Bronchial epithelial cell (primary cell): ENCODE data around the gene LSM2. TPM values are rescaled to one million over a fixed set of nuclear protein-coding genes. Genes with fewer than 3 reads are reported as not detected.

Experiments
- DNase-seq: peaks from one replicate; pipeline ENCODE4 v3.0.0-alpha.2; 2010; ENCODE audit warnings: low read depth
- FAIRE-seq: peaks from 2 replicates; lab custom pipeline; 2011; peaks lifted over from hg19 to GRCh38; lab: Jason Lieb, UNC
- H3K27me3 ChIP-seq: 2 replicates; pipeline ENCODE4 v1.5.1; 2011; ENCODE audit warnings: low read length; ENCODE audit not compliant: control insufficient read depth, insufficient read depth
- H3K36me3 ChIP-seq: 2 replicates; pipeline ENCODE4 v1.5.1; 2011; ENCODE audit warnings: low read length; ENCODE audit not compliant: control insufficient read depth, insufficient read depth
- H3K4me3 ChIP-seq: 2 replicates; pipeline ENCODE4 v1.5.1; 2011; ENCODE audit warnings: mild to moderate bottlenecking, low read depth, low read length, control low read depth
- CTCF ChIP-seq: IDR thresholded peaks from 2 replicates; pipeline ENCODE4 v1.5.1; 2011; ENCODE audit warnings: mild to moderate bottlenecking, moderate library complexity, low read length, control low read depth, inconsistent platforms; ENCODE audit not compliant: insufficient read depth, severe bottlenecking
- total RNA-seq: library from RNA; depleted of rRNA; stranded (reverse); fragments of >200 nt; gene quantifications from 2 replicates; pipeline ENCODE4 v1.2.1, GENCODE V29; 2014

Gene LSM2
- total RNA-seq, 1 donor from 2014 or later = 29.2 TPM

GRCh38 chr6:31784098-31784925 lies 22.5 kb downstream of the LSM2 start:
- FAIRE-seq (no peak), DNase-seq (no peak)
- no peak for TF ChIP-seq CTCF
- H3K36me3 ChIP-seq = peaks cover 44% of the 10 kb centered on the region
- H3K27me3 ChIP-seq = no peaks in the 10 kb centered on the region
- H3K4me3 ChIP-seq = no peak overlapping the region

GRCh38 chr6:31782126-31782855 lies 24.5 kb downstream of the LSM2 start:
- Histone ChIP-seq H3K36me3 (peaks cover 48% of the 10 kb centered on the region), H3K4me3 (no peak overlapping the region), H3K27me3 (no peaks in the 10 kb centered on the region)
- FAIRE-seq = no peak
- no peak for TF ChIP-seq CTCF
- DNase-seq = no peak

GRCh38 chr6:31781244-31782125 lies 25.3 kb downstream of the LSM2 start:
- H3K4me3 ChIP-seq = no peak overlapping the region
- H3K36me3 ChIP-seq = peaks cover 48% of the 10 kb centered on the region
- FAIRE-seq = no peak
- no peak for TF ChIP-seq CTCF
- no peaks in the 10 kb centered on the region for H3K27me3 ChIP-seq
- DNase-seq = no peak

GRCh38 chr6:31780507-31781243 lies 26.1 kb downstream of the LSM2 start:
- H3K4me3 ChIP-seq = no peak overlapping the region
- DNase-seq (no peak), FAIRE-seq (no peak)
- H3K36me3 ChIP-seq = peaks cover 48% of the 10 kb centered on the region
- TF ChIP-seq CTCF = no peak
- H3K27me3 ChIP-seq = no peaks in the 10 kb centered on the region

- DNase-seq = no peak
- no peak overlapping the region for H3K4me3 ChIP-seq
- TF ChIP-seq CTCF = no peak
- H3K36me3 ChIP-seq = peaks cover 41% of the 10 kb centered on the region
- H3K27me3 ChIP-seq = no peaks in the 10 kb centered on the region
- no peak for FAIRE-seq
Measured at GRCh38 chr6:31779908-31780307, 26.9 kb downstream of the LSM2 start.
